IMR-90 (cell line): ENCODE measurements around the gene GPX5. TPM values are rescaled to one million over a fixed set of nuclear protein-coding genes. Genes with fewer than 3 reads are reported as not detected.

Source experiments
- ATAC-seq: fragments of 200-7000 bp; cut with Tn5 transposase; 2 replicates; pipeline ENCODE4 v1.9.1; 2020; ENCODE audit warnings: low read depth, mild to moderate bottlenecking, moderate library complexity
- BruUV-seq: library from RNA; stranded (reverse); fragments of 400-500 nt; replicated peaks from 2 replicates; lab custom pipeline; 2021; lab: Mats Ljungman, UMichigan
- CTCF ChIA-PET: fragments of 300-600 bp; formaldehyde crosslinking; extraction: SDS; loops from one replicate; lab custom pipeline; 2021; ENCODE audit warnings: antibody characterized with exemption; lab: Yijun Ruan, JAX
- POLR2A ChIA-PET: fragments of 300-600 bp; sonication (Branson Sonifier 250); formaldehyde crosslinking; loops from one replicate; lab custom pipeline; 2022; ENCODE audit warnings: antibody characterized with exemption; ENCODE audit not compliant: unreplicated experiment; lab: Charles Lee
- DNase-seq: peaks from one replicate; pipeline ENCODE4 v3.0.0; 2013
- H2AFZ ChIP-seq: replicated peaks from 2 replicates; pipeline ENCODE3; 2013; ENCODE audit warnings: low read length, mild to moderate bottlenecking; ENCODE audit not compliant: poor library complexity
- H2AK5ac ChIP-seq: 2 replicates; pipeline ENCODE4 v1.6.1; 2013; ENCODE audit warnings: low read depth, low read length, inconsistent platforms
- H2AK9ac ChIP-seq: replicated peaks from 2 replicates; pipeline ENCODE3; 2013; ENCODE audit warnings: mild to moderate bottlenecking, low read depth, low read length, moderate library complexity; ENCODE audit not compliant: poor library complexity
- H2BK120ac ChIP-seq: 2 replicates; pipeline ENCODE4 v1.6.1; 2013; ENCODE audit warnings: low read depth, low read length, inconsistent platforms
- H2BK15ac ChIP-seq: 3 replicates; pipeline ENCODE4 v1.6.1; 2013; ENCODE audit warnings: low read depth, low read length, inconsistent platforms
- H2BK20ac ChIP-seq: 2 replicates; pipeline ENCODE4 v1.6.1; 2013; ENCODE audit warnings: low read depth, mild to moderate bottlenecking, inconsistent platforms, low read length, moderate library complexity
- H2BK5ac ChIP-seq: 2 replicates; pipeline ENCODE4 v1.6.1; 2013; ENCODE audit warnings: mild to moderate bottlenecking, low read depth, low read length, inconsistent platforms; ENCODE audit not compliant: poor library complexity, severe bottlenecking
- H3K14ac ChIP-seq: replicated peaks from 2 replicates; pipeline ENCODE4 v1.6.1; 2013; ENCODE audit warnings: low read depth, low read length, inconsistent platforms
- H3K18ac ChIP-seq: 2 replicates; pipeline ENCODE4 v1.6.1; 2013; ENCODE audit warnings: low read depth, low read length, control low read depth
- H3K23ac ChIP-seq: 2 replicates; pipeline ENCODE4 v1.6.1; 2013; ENCODE audit warnings: low read depth, low read length, inconsistent platforms
- H3K27ac ChIP-seq: 2 replicates; pipeline ENCODE4 v1.5.1; 2013; ENCODE audit warnings: mild to moderate bottlenecking, control low read depth, low read length; ENCODE audit not compliant: insufficient read depth
- H3K27me3 ChIP-seq: 2 replicates; pipeline ENCODE4 v1.6.1; 2013; ENCODE audit warnings: low read length; ENCODE audit not compliant: control insufficient read depth, insufficient read depth
- H3K36me3 ChIP-seq: 2 replicates; pipeline ENCODE4 v1.6.1; 2013; ENCODE audit warnings: low read length, mixed read lengths; ENCODE audit not compliant: control insufficient read depth, insufficient read depth
- H3K4ac ChIP-seq: 2 replicates; pipeline ENCODE4 v1.6.1; 2013; ENCODE audit warnings: low read depth, low read length, inconsistent platforms
- H3K4me1 ChIP-seq: 2 replicates; pipeline ENCODE4 v1.6.1; 2013; ENCODE audit warnings: low read length, mixed read lengths; ENCODE audit not compliant: control insufficient read depth, insufficient read depth
- H3K4me2 ChIP-seq: 2 replicates; pipeline ENCODE4 v1.6.1; 2013; ENCODE audit warnings: low read depth, mild to moderate bottlenecking, control low read depth, low read length, moderate library complexity
- H3K4me3 ChIP-seq: 2 replicates; pipeline ENCODE4 v1.5.1; 2013; ENCODE audit warnings: low read depth, mild to moderate bottlenecking, control low read depth, low read length, moderate library complexity; ENCODE audit not compliant: insufficient read depth
- H3K56ac ChIP-seq: 2 replicates; pipeline ENCODE4 v1.6.1; 2013; ENCODE audit warnings: low read length, inconsistent platforms; ENCODE audit not compliant: insufficient read depth; ENCODE audit errors: extremely low read depth
- H3K79me1 ChIP-seq, 2 experiments: 2 replicates each; pipeline ENCODE4 v1.6.1; 2013; ENCODE audit warnings: low read length in 2 of 2, inconsistent platforms in 1 of 2, low read depth in 1 of 2
- H3K9ac ChIP-seq: 2 replicates; pipeline ENCODE4 v1.6.1; 2013; ENCODE audit warnings: low read depth, low read length, control low read depth
- H3K9me1 ChIP-seq: 2 replicates; pipeline ENCODE4 v1.6.1; 2013; ENCODE audit warnings: low read length, inconsistent platforms; ENCODE audit not compliant: insufficient read depth
- H3K9me3 ChIP-seq: 2 replicates; pipeline ENCODE4 v1.6.1; 2013; ENCODE audit warnings: low read length; ENCODE audit not compliant: control insufficient read depth, insufficient read depth
- H4K20me1 ChIP-seq: 2 replicates; pipeline ENCODE4 v1.6.1; 2013; ENCODE audit warnings: low read length, inconsistent platforms; ENCODE audit not compliant: insufficient read depth
- H4K5ac ChIP-seq: 2 replicates; pipeline ENCODE4 v1.6.1; 2013; ENCODE audit warnings: mild to moderate bottlenecking, low read depth, low read length, control low read depth
- H4K8ac ChIP-seq, 2 experiments: 2 replicates each; pipeline ENCODE4 v1.6.1; 2013; ENCODE audit warnings: low read depth in 2 of 2, low read length in 2 of 2, control low read depth in 1 of 2, inconsistent platforms in 1 of 2
- H4K91ac ChIP-seq: 2 replicates; pipeline ENCODE4 v1.6.1; 2013; ENCODE audit warnings: low read depth, low read length, inconsistent platforms; ENCODE audit not compliant: insufficient read depth
- BHLHE40 ChIP-seq: fragments of 150-350 bp; IDR thresholded peaks from 2 replicates; pipeline ENCODE4 v1.6.1; 2016; ENCODE audit warnings: mild to moderate bottlenecking, low read depth, low read length
- CEBPB ChIP-seq: IDR thresholded peaks from 2 replicates; pipeline ENCODE4 v1.6.1; 2012; ENCODE audit warnings: low read depth, low read length, improper control_type of control experiment
- CHD1 ChIP-seq: IDR thresholded peaks from 2 replicates; pipeline ENCODE4 v1.6.1; 2012; ENCODE audit warnings: low read depth, low read length, improper control_type of control experiment
- CTCF ChIP-seq: conservative IDR thresholded peaks from 2 replicates; pipeline ENCODE4 v1.5.1; 2012; ENCODE audit warnings: mild to moderate bottlenecking, low read depth, low read length, improper control_type of control experiment
- FOS ChIP-seq: fragments of 150-350 bp; IDR thresholded peaks from 2 replicates; pipeline ENCODE4 v1.6.1; 2016; ENCODE audit warnings: low read depth, low read length
- MAFK ChIP-seq: IDR thresholded peaks from 2 replicates; pipeline ENCODE4 v1.6.1; 2012; ENCODE audit warnings: low read depth, low read length, improper control_type of control experiment
- MAZ ChIP-seq: IDR thresholded peaks from 2 replicates; pipeline ENCODE4 v1.6.1; 2012; ENCODE audit warnings: low read depth, mild to moderate bottlenecking, low read length, improper control_type of control experiment, moderate library complexity, borderline replicate concordance
- MXI1 ChIP-seq: IDR thresholded peaks from 2 replicates; pipeline ENCODE4 v1.6.1; 2012; ENCODE audit warnings: low read depth, mild to moderate bottlenecking, low read length, moderate library complexity, borderline replicate concordance
- NFE2L2 ChIP-seq: fragments of 150-350 bp; IDR thresholded peaks from 2 replicates; pipeline ENCODE4 v1.6.1; 2016; ENCODE audit warnings: low read depth, mild to moderate bottlenecking, low read length
- POLR2A ChIP-seq: IDR thresholded peaks from 2 replicates; pipeline ENCODE4 v1.6.1; 2012; ENCODE audit warnings: mild to moderate bottlenecking, low read depth, low read length
- RAD21 ChIP-seq: IDR thresholded peaks from 2 replicates; pipeline ENCODE4 v1.6.1; 2012; ENCODE audit warnings: low read length, improper control_type of control experiment
- RCOR1 ChIP-seq: IDR thresholded peaks from 2 replicates; pipeline ENCODE4 v1.6.1; 2012; ENCODE audit warnings: mild to moderate bottlenecking, low read length, improper control_type of control experiment; ENCODE audit not compliant: insufficient replicate concordance
- RFX5 ChIP-seq: IDR thresholded peaks from 2 replicates; pipeline ENCODE4 v1.8.0; 2012; ENCODE audit warnings: low read depth, mild to moderate bottlenecking, low read length, moderate library complexity
- SMC3 ChIP-seq: fragments of 150-350 bp; IDR thresholded peaks from 2 replicates; pipeline ENCODE4 v1.6.1; 2016; ENCODE audit warnings: low read depth, mild to moderate bottlenecking, antibody characterized with exemption, low read length, moderate library complexity
- WGBS, 2 experiments: methylation state at CpG; one replicate each; pipeline versions ENCODE4 v1.1.5 to v1.1.7; 2013; ENCODE audit warnings: missing lambda C conversion rate in 2 of 2; ENCODE audit not compliant: insufficient read length in 1 of 2; ENCODE audit errors: extremely low coverage in 2 of 2; 5-methylcytosine and 5-hydroxymethylcytosine counted together
- dilution Hi-C: fragments of 300-500 bp; cut with HindIII; formaldehyde crosslinking; loops from one replicate; pipeline ENCODE4 v1.14.3; 2018; ENCODE audit warnings: low sequenced_read_pairs; ENCODE audit not compliant: unreplicated experiment
- in situ Hi-C: fragments of 300-500 bp; cut with MboI; formaldehyde crosslinking; loops from 3 replicates; pipeline ENCODE4 v1.14.3; 2019; ENCODE audit warnings: low sequenced_read_pairs, inconsistent platforms, mixed read lengths
- intact Hi-C: fragments of 100-400 bp; cut with micrococcal nuclease; formaldehyde crosslinking; loops from 2 replicates; pipeline ENCODE4 v1.10.0; 2022
- polyA plus RNA-seq, 3 experiments: library from polyadenylated mRNA; depleted of rRNA; stranded (reverse); fragments of >200 nt; gene quantifications; 2 replicates each; pipeline ENCODE4 v1.2.3, GENCODE V29; 2012; ENCODE audit warnings: low replicate concordance in 1 of 3
- total RNA-seq: library from RNA; depleted of rRNA; stranded (reverse); fragments of >200 nt; gene quantifications from 2 replicates; pipeline ENCODE4 v1.2.3, GENCODE V29; 2012
- TF ChIP-seq, protein P1 (sequence below): fragments of 150-350 bp; IDR thresholded peaks from 2 replicates; pipeline ENCODE4 v1.6.1; 2017; ENCODE audit warnings: mild to moderate bottlenecking, antibody characterized with exemption, low read length, low read depth
- TF ChIP-seq, protein P2 (sequence below): fragments of 150-350 bp; IDR thresholded peaks from 2 replicates; pipeline ENCODE4 v1.6.1; 2016; ENCODE audit warnings: low read depth, mild to moderate bottlenecking, low read length, moderate library complexity, borderline replicate concordance

GPX5 gene
- total and polyA plus RNA-seq, 2 of the 4 experiments (the other 2 are of a cell fraction): not detected

- TF ChIP-seq BHLHE40 (no peak), NFE2L2 (no peak), CHD1 (no peak), POLR2A (no peak), SMC3 (no peak), MAFK (no peak), MAZ (no peak), RAD21 (no peak), CTCF (no peak), FOS (no peak), RCOR1 (no peak), CEBPB (no peak), MXI1 (no peak), RFX5 (no peak)
- TF ChIP-seq, protein P1, sequence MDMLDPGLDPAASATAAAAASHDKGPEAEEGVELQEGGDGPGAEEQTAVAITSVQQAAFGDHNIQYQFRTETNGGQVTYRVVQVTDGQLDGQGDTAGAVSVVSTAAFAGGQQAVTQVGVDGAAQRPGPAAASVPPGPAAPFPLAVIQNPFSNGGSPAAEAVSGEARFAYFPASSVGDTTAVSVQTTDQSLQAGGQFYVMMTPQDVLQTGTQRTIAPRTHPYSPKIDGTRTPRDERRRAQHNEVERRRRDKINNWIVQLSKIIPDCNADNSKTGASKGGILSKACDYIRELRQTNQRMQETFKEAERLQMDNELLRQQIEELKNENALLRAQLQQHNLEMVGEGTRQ: no peak
- TF ChIP-seq, protein P2, sequence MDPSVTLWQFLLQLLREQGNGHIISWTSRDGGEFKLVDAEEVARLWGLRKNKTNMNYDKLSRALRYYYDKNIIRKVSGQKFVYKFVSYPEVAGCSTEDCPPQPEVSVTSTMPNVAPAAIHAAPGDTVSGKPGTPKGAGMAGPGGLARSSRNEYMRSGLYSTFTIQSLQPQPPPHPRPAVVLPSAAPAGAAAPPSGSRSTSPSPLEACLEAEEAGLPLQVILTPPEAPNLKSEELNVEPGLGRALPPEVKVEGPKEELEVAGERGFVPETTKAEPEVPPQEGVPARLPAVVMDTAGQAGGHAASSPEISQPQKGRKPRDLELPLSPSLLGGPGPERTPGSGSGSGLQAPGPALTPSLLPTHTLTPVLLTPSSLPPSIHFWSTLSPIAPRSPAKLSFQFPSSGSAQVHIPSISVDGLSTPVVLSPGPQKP: no peak
- H2AK5ac ChIP-seq: no peak overlapping the region
- dilution Hi-C loops: no loop called here
- no peaks in the 10 kb centered on the region for H3K79me1 ChIP-seq
- no peak for DNase-seq
- WGBS, 2 experiments: 0% methylated on average over 1 of the region's 3 CpGs; no CpG with 5 or more reads in 1 of the 2 experiments
- no peaks in the 10 kb centered on the region for H3K4me1 ChIP-seq
- POLR2A ChIA-PET: no interaction called here
- no peak overlapping the region for H4K91ac ChIP-seq
- no peaks in the 10 kb centered on the region for H3K9me3 ChIP-seq
- H3K27ac ChIP-seq: no peak overlapping the region
- no peak overlapping the region for H3K9ac ChIP-seq
- H3K4me2 ChIP-seq: no peak overlapping the region
- H2AFZ ChIP-seq: no peak overlapping the region
- no peaks in the 10 kb centered on the region for H4K20me1 ChIP-seq
- H4K5ac ChIP-seq: no peak overlapping the region
- no peak overlapping the region for H2BK5ac ChIP-seq
- no peak overlapping the region for H3K14ac ChIP-seq
- H4K8ac ChIP-seq: no peak overlapping the region
- H3K23ac ChIP-seq: no peak overlapping the region
- no peak overlapping the region for H2AK9ac ChIP-seq
- H3K36me3 ChIP-seq: no peaks in the 10 kb centered on the region
- H3K9me1 ChIP-seq: no peaks in the 10 kb centered on the region
- ATAC-seq: no peak
- H2BK120ac ChIP-seq: no peak overlapping the region
- no peaks in the 10 kb centered on the region; the same call in 1 of the 2 replicates for H3K27me3 ChIP-seq
- no peak overlapping the region for H3K56ac ChIP-seq
- CTCF ChIA-PET: no interaction called here
- no peak overlapping the region for H3K18ac ChIP-seq
- H3K4me3 ChIP-seq: no peak overlapping the region
- no TSS peak for BruUV-seq
- no peak overlapping the region for H2BK20ac ChIP-seq
- H2BK15ac ChIP-seq: no peak overlapping the region
- in situ Hi-C loops: no loop called here
- no peak overlapping the region for H3K4ac ChIP-seq
- intact Hi-C loops: no loop called here
These were observed 8.6 kb downstream of the GPX5 start for GRCh38 chr6:28534306-28534705.
